AG04449 (cell line): ENCODE results near the gene PTPRT.

Experiments used
- CTCF ChIA-PET: fragments of 350-600 bp; formaldehyde crosslinking; extraction: SDS; loops from one replicate; lab custom pipeline; 2021; ENCODE audit warnings: antibody characterized with exemption; lab: Yijun Ruan, JAX
- POLR2A ChIA-PET: fragments of 400-600, 350-600 bp; formaldehyde crosslinking; extraction: SDS; loops from one replicate; lab custom pipeline; 2020; ENCODE audit warnings: antibody characterized with exemption, inconsistent platforms; lab: Yijun Ruan, JAX
- DNase-seq: peaks from one replicate; pipeline ENCODE4 v3.0.0-alpha.2; 2010; ENCODE audit warnings: low read depth, low spot score
- H3K4me3 ChIP-seq: 2 replicates; pipeline ENCODE4 v1.5.1; 2011; ENCODE audit warnings: low read depth, mild to moderate bottlenecking, control low read depth, low read length
- CTCF ChIP-seq: IDR thresholded peaks from one replicate; pipeline ENCODE4 v1.5.1; 2011; ENCODE audit warnings: mild to moderate bottlenecking, moderate library complexity, low read length, control low read depth, inconsistent platforms; ENCODE audit not compliant: insufficient read depth; ENCODE audit errors: missing control alignments

PTPRT gene

GRCh38 chr20:42102000-42102399 is 1087.7 kb downstream of the PTPRT start:
- ChIA-PET CTCF (no interaction called here), POLR2A (no interaction called here)
- DNase-seq = no peak
- no peak for TF ChIP-seq CTCF
- no peak overlapping the region for H3K4me3 ChIP-seq

- no peak for TF ChIP-seq CTCF
- POLR2A ChIA-PET = no interaction called here
- no peak overlapping the region for H3K4me3 ChIP-seq
- no peak for DNase-seq
- CTCF ChIA-PET = no interaction called here
These were observed 1089.5 kb downstream of the PTPRT start for GRCh38 chr20:42100137-42100704.

GRCh38 chr20:42099101-42099500 is 1090.6 kb downstream of the PTPRT start:
- H3K4me3 ChIP-seq = no peak overlapping the region
- TF ChIP-seq CTCF = no peak
- POLR2A ChIA-PET = no interaction called here
- no peak for DNase-seq
- CTCF ChIA-PET = no interaction called here

- no peak overlapping the region for H3K4me3 ChIP-seq
- ChIA-PET POLR2A (no interaction called here), CTCF (no interaction called here)
- TF ChIP-seq CTCF = no peak
- no peak for DNase-seq
These were observed 1091.3 kb downstream of the PTPRT start for GRCh38 chr20:42098418-42098817.

- CTCF ChIA-PET = no interaction called here
These were observed 1092.0 kb downstream of the PTPRT start for GRCh38 chr20:42097741-42098140.

GRCh38 chr20:42095221-42095620 is 1094.5 kb downstream of the PTPRT start:
- TF ChIP-seq CTCF = no peak
- POLR2A ChIA-PET = no interaction called here
- no peak overlapping the region for H3K4me3 ChIP-seq
- DNase-seq = no peak
- CTCF ChIA-PET = no interaction called here

More at GRCh38 chr20:42097741-42098140, 1092.0 kb downstream of the PTPRT start:
- no peak overlapping the region for H3K4me3 ChIP-seq
- no peak for TF ChIP-seq CTCF
- POLR2A ChIA-PET = no interaction called here
- DNase-seq = no peak
